Midbrain (tissue), 1 donor: ENCODE measurements around the gene WAC.

Source experiments
- DNase-seq: peaks from one replicate; lab custom pipeline; 2025; lab: John Stamatoyannopoulos, UW

WAC gene

GRCh38 chr10:28530751-28531150 lies 2.2 kb upstream of the WAC start:
- DNase-seq = no peak

- DNase-seq = no peak
Measured at GRCh38 chr10:28533186-28533564, 257 bp downstream of the WAC start.

DNA sequence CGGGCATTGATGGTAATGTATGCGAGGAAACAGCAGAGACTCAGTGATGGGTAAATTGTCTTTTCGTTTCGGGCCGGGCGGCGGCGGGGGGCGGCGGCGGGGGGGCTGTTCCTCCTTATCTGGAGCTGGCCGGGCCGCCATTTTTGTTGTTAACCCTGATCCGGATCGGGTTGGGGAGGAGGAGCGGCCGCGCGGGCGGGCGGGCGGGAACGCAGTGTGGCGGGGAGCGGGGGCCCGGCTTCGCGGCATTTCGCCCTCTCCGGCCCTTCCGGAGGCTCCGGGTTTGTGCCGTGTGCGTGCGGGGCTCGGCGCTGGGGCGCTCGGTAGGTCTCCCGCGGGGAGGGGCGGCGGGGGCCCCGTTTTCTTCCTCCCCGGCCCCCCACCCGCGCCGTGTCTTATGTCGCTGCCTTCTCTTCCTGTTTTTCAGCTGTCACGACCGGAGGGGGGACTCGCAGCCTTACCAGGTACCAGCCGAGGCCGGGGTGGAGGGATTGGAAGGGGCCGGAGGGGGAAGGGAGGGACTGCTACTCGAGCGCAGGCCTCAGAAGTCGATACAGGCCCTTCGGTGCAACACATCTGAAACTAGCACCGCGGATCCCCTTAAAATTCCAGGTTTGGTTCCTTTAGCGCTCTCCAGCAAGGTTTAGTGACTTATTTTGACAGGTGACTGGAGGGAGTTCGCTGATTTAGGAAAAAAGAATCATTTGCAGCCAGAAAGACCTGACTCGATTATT lies 820 bp downstream of the WAC start:
- DNase-seq = peak; percentile 59

GRCh38 chr10:28535846-28536245 lies 2.9 kb downstream of the WAC start:
- no peak for DNase-seq

GRCh38 chr10:28538595-28538994 lies 5.7 kb downstream of the WAC start:
- DNase-seq = no peak

GRCh38 chr10:28540145-28540544 lies 7.2 kb downstream of the WAC start:
- DNase-seq = no peak

DNA sequence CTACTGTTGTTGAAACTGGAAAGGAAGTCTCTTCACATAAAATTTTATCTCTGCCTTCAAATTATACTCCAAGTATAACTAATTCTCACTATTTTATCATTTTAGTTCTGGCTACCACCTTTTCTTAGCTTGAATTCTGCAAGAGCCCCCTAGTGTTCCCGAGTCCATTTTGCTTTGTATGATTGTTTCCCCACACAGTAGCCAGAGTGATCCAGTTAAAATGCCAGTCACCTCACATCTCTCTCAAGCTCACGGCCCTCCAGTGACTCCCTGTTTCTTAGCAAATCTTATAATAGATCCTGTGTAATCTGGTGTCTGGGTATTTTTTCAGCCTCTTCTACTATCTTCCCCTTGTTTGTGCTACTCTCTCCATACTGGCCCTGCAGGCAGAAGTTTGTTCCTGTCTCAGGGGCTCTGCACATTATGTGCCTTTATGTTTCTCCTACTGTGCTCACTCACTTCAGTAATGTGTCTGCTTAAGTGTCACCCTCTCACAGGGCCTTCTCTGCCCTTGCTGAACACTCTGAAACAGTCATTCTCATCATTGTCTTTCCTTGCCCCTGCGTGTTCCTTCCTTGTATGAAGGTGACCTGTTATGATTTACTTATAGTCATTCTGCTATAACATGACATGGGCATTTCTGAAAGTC lies 8.9 kb downstream of the WAC start:
- no peak for DNase-seq

DNA sequence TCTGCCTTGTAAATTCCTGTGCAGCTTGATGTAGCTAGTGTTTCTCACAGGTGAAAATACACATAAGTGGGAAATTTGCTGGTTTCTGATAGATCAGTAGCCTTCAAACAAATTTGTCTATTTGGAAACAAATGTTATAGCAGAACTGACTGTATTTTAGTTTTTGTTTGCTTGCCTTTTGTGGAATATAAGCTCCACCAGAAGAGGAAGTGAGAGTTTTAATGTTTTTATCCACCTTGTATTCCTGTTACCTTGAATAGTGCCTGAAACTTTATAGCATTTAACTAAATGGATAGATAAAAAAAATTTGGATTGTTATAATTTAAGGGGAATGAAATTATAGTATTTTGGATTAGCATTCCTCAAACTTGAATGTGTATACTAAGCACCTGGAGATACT lies 9.8 kb downstream of the WAC start:
- no peak for DNase-seq

- DNase-seq = no peak
Measured at GRCh38 chr10:28544058-28544457, 11.1 kb downstream of the WAC start.

DNA sequence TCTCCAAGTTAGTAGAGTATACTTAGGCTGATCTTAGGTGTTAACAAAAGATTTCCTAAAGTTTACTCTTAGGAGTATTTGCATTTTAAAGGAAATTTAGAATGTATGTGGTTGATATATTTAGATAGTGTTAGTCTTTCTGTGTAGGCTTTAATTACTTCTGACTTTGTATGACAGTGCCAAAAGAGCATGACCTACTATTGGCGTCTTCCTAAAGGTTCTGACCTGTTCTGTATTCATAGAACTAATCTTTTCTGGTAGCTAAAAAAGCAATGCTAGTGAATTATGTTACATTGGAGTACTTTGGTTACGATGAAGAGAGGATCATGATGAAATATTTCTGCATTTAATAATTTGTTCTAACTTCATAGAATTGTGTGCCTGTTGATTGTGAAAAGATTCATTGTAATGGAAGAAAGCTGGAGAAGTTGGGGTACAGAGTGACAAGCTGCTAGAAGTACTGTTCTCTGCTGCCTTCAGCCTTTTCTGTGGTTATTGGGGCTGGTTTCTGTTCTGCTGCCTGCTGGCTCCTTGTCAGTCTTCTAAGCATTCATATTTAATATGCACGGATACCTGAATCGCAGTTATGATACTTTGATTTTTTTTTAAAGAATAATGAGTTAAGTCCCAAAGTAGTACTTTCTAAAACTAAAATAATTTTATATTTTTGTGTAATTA lies 13.2 kb downstream of the WAC start:
- DNase-seq = no peak

DNA sequence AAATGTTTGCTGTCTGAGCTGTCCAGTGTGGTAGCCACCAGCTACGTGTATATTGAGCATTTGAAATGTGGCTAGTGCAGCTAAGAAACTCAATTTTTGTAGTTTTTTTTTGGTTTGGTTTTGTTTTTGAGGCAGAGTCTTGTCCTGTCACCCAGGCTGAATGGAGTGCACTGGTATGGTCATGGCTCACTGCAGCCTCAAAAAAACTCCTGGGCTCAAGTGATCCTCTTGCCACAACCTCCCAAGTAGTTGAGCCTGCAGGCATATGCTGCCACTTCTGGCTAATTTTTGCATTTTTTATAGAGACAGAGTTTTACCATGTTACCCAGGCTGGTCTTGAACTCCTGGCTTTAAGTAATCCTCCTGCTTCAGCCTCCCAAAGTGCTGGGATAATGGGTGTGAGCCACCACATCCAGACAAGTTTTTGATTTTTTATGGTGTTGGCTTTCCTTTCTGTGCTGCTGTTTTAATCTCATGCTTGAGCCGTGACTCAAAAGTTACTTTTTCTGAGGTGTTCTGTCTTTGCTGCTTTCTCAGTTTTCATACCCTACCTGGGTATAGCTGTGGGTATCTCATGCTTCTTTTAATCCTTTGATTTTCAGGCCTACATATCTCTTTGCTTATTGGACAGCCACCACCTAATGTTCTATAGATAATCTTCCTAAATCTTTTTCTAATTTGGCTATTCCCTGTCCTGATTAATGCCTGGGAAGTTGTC lies 16.0 kb downstream of the WAC start:
- DNase-seq = no peak

DNA sequence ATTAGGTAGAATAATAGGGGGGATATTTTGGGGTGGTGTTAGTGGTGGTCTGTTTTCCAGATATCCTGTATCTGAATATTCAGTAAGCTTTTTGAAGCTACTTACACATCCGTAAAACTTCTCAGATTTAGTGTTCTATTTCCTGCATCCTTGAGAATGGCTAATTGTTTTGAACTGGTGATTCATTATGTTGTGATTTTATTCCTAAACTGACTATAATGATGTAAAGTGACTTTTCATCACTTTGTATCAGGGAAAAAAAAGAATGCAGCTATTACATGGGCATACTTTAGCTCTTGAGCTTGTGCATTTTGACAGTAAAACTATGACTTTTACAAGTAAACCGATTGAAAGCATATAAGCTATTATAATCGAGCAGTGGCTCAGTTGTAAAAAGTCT lies 18.2 kb downstream of the WAC start:
- no peak for DNase-seq

DNA sequence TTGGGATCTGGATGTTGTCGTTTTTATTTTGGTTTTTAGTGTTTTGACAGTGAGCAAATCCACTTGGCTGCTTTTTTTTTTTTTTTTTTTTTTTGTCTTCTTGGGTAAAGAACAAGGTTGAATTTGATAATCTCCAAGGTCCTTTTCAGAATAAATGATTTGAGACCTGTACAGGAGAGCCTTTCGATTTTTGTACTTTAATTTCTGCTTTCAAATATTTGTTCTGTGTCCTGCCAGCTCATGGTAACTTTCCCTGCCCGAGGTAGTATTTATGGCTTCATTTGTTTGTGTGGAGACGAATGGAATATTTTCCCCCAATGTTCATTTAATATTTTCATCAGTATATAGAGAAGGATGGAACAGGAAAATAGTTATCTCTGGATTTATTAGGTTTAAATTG lies 19.9 kb downstream of the WAC start:
- DNase-seq = no peak

DNA sequence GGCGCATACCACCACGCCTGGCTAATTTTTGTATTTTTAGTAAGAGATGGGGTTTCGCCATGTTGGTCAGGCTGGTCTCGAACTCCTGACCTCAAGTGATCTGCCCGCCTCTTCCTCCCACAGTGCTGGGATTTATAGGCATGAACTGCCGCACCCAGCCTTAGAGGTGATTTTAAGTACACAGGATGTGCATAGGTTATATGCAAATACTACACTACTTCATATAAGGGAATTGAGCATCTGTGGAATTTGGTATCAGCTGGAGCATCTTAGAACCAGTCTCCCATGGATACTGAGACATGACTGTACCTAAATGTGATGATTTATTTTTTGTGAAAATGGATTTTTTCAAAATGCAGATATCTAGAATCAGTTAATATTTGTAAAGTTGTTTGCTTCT lies 21.1 kb downstream of the WAC start:
- DNase-seq = no peak

DNA sequence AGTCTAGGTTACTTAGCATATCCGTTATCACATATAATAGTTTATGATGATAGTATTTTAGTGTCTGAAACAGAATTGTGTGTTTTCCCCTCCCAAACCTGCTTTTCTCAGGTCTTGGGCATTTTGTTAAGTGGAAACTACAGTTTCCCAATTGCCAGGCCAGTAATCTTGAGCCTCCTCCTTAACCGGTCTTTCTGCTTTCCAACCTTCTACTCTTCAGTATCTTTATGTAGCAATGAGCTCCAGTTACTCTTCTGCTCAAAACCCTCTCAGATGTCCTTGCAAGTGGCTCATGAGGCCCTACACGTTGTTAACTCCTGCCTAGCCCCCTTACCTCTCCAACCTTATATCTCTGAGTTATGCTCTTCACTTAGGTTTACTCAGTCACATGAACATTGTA lies 22.0 kb downstream of the WAC start:
- DNase-seq = no peak

DNA sequence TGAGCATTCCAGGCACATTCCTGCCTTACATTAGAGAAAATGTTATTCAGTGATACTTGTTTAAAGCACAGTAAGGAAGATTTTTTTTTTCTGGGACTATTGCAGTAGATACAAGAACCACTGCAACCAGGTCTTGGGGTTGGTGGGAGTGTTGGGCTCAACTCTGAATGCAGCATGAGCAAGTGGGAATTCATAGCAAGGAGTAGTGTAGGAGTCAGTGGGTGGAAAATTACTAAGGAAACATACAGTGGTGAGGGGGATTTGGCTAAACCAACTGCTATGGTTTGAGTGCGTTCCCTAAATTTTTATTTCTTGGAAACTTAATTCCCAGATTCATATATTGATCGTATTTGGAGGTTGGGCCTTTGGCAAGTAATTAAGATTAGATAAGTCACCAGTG lies 22.4 kb downstream of the WAC start:
- DNase-seq = no peak

- DNase-seq = no peak
Measured at GRCh38 chr10:28556142-28556541, 23.2 kb downstream of the WAC start.

DNA sequence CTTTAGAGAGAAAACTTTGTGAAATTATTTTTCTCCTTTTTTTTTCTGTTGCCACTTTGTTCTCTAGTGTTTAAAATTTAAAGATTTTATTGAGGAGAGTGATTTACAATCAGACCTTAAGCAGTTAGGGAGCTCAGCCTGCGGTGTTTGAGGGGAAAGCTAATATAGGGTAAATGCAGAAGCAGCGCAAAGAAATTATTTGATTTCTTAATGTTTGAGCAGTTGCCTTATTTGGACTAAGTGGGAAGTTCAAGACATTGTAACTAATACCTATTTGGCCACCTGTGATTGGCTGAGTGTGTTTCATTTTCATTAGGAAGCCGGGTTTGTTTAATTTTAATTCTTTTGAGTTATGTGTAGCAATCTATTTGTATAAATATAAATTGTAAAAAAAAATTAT lies 25.3 kb downstream of the WAC start:
- no peak for DNase-seq

- DNase-seq = no peak
Measured at GRCh38 chr10:28558923-28559508, 26.1 kb downstream of the WAC start.

DNA sequence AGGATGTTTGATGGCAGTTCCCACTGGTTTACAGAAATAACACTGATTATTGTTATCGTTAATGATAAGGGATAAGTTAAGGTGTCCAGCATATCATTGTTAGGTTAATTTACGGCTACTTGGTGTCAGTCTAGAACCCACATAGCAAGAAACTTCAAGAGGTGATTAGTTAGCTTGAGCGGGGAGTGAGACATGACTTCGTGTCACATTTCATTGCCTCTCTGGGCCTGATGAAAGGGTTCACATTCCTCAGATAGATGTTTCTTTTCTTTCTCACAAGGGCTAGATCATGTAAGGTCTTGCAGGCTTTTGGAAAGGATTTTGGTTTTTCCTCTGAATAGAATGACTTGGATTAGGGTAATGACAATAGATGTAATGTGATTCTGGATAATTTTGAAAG lies 26.7 kb downstream of the WAC start:
- no peak for DNase-seq

GRCh38 chr10:28560617-28561016 lies 27.7 kb downstream of the WAC start:
- DNase-seq = no peak

GRCh38 chr10:28561531-28561930 lies 28.6 kb downstream of the WAC start:
- DNase-seq = no peak
